Activated naive CD4-positive, alpha-beta T cell treated with anti-CD3 and anti-CD28 coated beads, Interleukin-2, amount 50 U/mL, for 24 hours (primary cell): ENCODE results near the gene SLC1A2.
A peak's percentile ranks its signal among the peaks of the same experiment; 100 is the strongest.

Experiments
- H3K27ac Mint-ChIP-seq: one replicate; pipeline ENCODE4 v1.8.0; 2021; ENCODE audit warnings: mild to moderate bottlenecking, mixed read lengths
- H3K27me3 Mint-ChIP-seq: one replicate; pipeline ENCODE4 v1.8.0; 2021; ENCODE audit warnings: mixed read lengths
- H3K36me3 Mint-ChIP-seq: one replicate; pipeline ENCODE4 v1.8.0; 2021; ENCODE audit warnings: mixed read lengths
- H3K4me1 Mint-ChIP-seq: one replicate; pipeline ENCODE4 v1.8.0; 2021; ENCODE audit warnings: mixed read lengths
- H3K4me3 Mint-ChIP-seq: one replicate; pipeline ENCODE4 v1.8.0; 2021; ENCODE audit warnings: mild to moderate bottlenecking, mixed read lengths
- H3K9me3 Mint-ChIP-seq: one replicate; pipeline ENCODE4 v1.8.0; 2021; ENCODE audit warnings: mixed read lengths

The SLC1A2 gene

DNA sequence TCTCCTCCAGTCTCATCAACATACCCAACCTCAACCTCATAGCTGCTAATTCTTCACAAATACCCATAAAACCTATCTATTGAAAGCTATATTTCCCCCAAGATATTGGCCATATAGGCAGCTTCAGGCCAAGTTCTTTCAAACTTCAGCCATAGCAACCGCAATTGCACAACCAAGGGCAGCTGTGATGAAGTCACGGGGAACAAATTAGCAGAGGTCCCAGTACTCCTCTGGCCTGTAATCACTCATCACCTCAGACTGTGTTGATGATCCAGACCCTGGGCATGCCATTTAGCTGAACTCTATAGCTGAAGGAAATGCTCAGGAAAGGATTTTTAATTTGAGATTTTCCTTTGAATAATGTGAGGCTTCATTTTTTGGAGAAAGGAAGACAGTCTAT, 84.1 kb downstream of the SLC1A2 start:
- Mint-ChIP-seq H3K36me3 (no peaks in the 10 kb centered on the region), H3K4me1 (peaks cover 61% of the 10 kb centered on the region), H3K27ac (no peak overlapping the region), H3K27me3 (no peaks in the 10 kb centered on the region), H3K9me3 (peaks cover 9% of the 10 kb centered on the region), H3K4me3 (no peak overlapping the region)

DNA sequence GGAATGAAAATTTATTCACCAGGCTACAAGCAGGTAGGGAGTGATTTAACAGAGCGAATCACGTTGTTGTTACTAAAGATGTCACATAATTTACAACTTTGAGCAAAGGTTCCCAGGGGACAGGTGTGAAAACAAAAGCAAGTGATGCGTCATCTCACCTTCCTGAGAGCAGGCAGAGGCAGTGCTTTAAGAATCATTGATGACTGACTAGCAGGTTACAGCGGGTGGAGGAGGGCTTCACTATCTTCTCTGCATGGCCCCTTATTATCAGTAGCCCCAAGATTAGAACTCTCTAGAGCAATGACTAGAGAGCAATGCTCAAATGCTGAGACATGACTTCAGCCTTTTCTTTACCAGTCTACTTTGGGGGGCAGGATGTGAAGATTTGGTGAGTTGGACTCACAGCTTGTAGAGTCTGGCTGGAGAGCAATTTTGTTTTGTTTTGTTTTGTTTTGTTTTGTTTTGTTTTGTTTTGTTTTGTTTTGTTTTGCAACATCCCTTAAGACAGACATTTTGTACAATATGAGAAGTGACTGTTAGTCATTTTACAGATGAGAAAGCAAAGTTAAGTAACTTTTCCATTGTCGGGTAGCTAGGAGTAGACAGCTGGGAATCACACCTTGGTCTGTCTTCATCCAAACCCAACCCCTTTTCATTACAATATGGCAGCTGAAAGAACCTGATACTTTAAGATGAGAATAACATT, 84.8 kb downstream of the SLC1A2 start:
- H3K4me3 Mint-ChIP-seq: no peak overlapping the region
- H3K27me3 Mint-ChIP-seq: no peaks in the 10 kb centered on the region
- peaks cover 9% of the 10 kb centered on the region for H3K9me3 Mint-ChIP-seq
- H3K4me1 Mint-ChIP-seq: peaks cover 63% of the 10 kb centered on the region
- peak overlapping the region; percentile 19 for H3K27ac Mint-ChIP-seq
- H3K36me3 Mint-ChIP-seq: no peaks in the 10 kb centered on the region

DNA sequence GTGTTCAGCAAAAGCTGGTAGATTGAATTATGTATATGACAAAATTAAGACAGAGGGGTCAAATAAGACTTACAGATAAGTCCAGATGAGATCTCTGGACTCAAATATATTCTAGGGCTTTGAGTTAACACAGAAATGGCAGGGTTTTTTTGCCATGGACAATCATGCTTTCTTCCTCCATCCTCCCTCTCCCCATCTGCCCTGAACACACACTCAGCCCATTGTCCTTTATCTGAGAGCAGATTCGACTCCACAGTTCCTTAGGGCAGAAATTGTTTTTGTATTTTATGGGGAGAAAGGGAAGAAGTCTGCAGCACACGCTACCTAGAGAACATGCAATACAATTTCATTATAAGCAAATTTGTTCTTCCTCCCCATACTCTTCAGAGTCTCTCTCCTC, 86.8 kb downstream of the SLC1A2 start:
- peaks cover 13% of the 10 kb centered on the region for H3K9me3 Mint-ChIP-seq
- peaks cover 69% of the 10 kb centered on the region for H3K4me1 Mint-ChIP-seq
- no peak overlapping the region for H3K4me3 Mint-ChIP-seq
- no peaks in the 10 kb centered on the region for H3K27me3 Mint-ChIP-seq
- H3K27ac Mint-ChIP-seq: peak overlapping the region; percentile 86
- peaks cover 1% of the 10 kb centered on the region for H3K36me3 Mint-ChIP-seq

- H3K4me1 Mint-ChIP-seq: peaks cover 66% of the 10 kb centered on the region
- no peaks in the 10 kb centered on the region for H3K27me3 Mint-ChIP-seq
- peaks cover 3% of the 10 kb centered on the region for H3K36me3 Mint-ChIP-seq
- H3K27ac Mint-ChIP-seq: peak overlapping the region; percentile 53
- H3K9me3 Mint-ChIP-seq: peaks cover 17% of the 10 kb centered on the region
- peak overlapping the region; percentile 9 for H3K4me3 Mint-ChIP-seq
These were observed 88.4 kb downstream of the SLC1A2 start for GRCh38 chr11:35330931-35331330.

- Mint-ChIP-seq H3K9me3 (peaks cover 17% of the 10 kb centered on the region), H3K27ac (peak overlapping the region; percentile 71), H3K4me3 (no peak overlapping the region), H3K36me3 (peaks cover 4% of the 10 kb centered on the region), H3K27me3 (no peaks in the 10 kb centered on the region), H3K4me1 (peaks cover 68% of the 10 kb centered on the region)
These were observed 89.0 kb downstream of the SLC1A2 start for GRCh38 chr11:35330156-35330889.

DNA sequence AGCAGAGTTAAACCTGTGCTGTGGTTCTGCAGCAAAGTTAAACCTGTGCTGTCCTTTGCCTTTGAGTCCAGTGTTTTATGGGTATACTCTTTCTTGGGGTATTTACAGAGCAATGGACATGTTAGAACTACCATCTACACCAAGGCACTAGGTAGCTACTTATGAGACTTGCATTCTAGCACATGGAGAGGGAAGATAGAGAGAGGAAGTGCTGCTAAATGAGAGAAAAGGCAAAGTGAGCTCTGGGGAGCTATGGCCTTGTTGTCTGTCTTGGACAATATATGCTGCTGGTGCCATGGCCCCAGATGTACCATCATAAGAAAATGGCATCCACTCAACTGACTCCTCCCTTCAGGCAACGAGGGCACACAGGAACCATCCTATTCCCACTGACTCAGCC, 91.5 kb downstream of the SLC1A2 start:
- Mint-ChIP-seq H3K27ac (no peak overlapping the region), H3K9me3 (peaks cover 12% of the 10 kb centered on the region), H3K4me1 (peaks cover 68% of the 10 kb centered on the region), H3K27me3 (no peaks in the 10 kb centered on the region), H3K36me3 (peaks cover 5% of the 10 kb centered on the region), H3K4me3 (no peak overlapping the region)

DNA sequence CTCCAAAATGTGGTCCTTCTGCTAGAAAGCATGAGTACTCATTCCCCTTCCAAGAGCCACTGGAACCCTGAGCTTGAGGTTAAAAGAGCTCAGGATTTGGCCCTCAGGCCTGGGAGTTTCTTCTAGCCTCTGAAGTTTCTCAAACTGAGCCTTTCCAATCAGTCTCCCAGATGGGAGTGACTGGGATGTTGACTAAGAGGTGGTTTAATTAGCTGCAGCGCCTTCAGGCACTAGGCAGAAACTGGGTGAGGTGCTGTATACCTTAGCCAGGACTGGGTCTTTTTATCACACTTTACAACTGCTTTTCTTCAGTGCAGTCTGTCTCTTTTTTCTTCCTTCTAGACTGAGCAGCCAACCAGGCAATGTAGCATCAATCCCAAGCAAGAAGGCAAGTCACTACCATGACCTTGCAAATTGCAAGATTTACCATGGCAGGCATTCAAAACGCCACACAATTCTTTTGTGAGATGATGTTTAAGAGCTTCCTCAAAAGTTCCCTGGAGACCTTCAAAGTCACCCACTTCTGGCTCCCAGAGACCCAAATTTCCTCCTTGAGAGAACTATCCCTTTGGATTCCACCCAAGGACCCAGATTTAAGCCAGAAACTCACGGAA, 93.0 kb downstream of the SLC1A2 start:
- Mint-ChIP-seq H3K4me1 (peaks cover 55% of the 10 kb centered on the region), H3K36me3 (peaks cover 5% of the 10 kb centered on the region), H3K27me3 (no peaks in the 10 kb centered on the region), H3K27ac (no peak overlapping the region), H3K4me3 (no peak overlapping the region), H3K9me3 (peaks cover 12% of the 10 kb centered on the region)

- H3K4me3 Mint-ChIP-seq: no peak overlapping the region
- H3K27ac Mint-ChIP-seq: no peak overlapping the region
- H3K9me3 Mint-ChIP-seq: peaks cover 12% of the 10 kb centered on the region
- peaks cover 49% of the 10 kb centered on the region for H3K4me1 Mint-ChIP-seq
- H3K36me3 Mint-ChIP-seq: peaks cover 5% of the 10 kb centered on the region
- no peaks in the 10 kb centered on the region for H3K27me3 Mint-ChIP-seq
These were observed 94.4 kb downstream of the SLC1A2 start for GRCh38 chr11:35324981-35325380.

- Mint-ChIP-seq H3K36me3 (peaks cover 5% of the 10 kb centered on the region), H3K27me3 (no peaks in the 10 kb centered on the region), H3K4me1 (peaks cover 47% of the 10 kb centered on the region), H3K9me3 (peaks cover 12% of the 10 kb centered on the region), H3K27ac (peak overlapping the region; percentile 17), H3K4me3 (no peak overlapping the region)
These were observed 95.0 kb downstream of the SLC1A2 start for GRCh38 chr11:35324183-35324886.

DNA sequence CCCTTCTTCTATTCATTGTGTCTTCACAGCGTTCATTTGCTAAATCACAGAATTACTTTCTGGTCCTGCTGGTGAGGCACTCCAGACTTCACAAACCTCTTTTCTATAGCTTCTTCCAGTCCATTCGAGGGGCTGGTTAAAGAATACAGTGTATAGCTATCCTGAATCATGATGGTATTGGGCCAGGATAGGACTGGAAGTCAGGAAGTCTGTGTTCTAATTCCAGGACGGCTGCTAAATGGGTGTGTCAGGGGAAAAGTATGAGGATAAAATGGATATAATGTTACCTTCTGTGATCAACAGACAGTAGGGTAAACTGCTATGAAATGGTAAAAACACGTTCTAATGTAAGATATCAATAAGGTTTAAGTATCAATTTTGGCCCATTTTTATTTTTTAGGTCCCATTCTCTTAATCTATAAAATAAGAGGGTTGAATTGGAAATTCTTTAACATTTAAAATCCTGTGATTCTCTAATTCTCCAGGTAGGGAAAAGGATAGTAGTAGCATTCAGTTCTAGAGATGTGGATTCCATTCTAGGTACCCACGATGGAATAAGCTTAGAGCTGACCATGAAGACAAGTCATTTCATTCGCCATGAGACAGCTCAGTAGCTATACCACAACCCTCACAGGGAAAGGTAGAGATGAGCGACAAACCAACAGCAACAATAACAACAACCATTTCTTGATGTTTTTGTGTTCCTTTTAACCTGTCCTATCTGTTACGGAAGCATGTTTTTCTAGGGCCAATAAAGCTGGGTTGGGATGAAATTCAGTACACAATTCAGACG, 96.1 kb downstream of the SLC1A2 start:
- no peak overlapping the region for H3K27ac Mint-ChIP-seq
- H3K9me3 Mint-ChIP-seq: peaks cover 10% of the 10 kb centered on the region
- H3K27me3 Mint-ChIP-seq: no peaks in the 10 kb centered on the region
- H3K36me3 Mint-ChIP-seq: peaks cover 3% of the 10 kb centered on the region
- H3K4me3 Mint-ChIP-seq: no peak overlapping the region
- H3K4me1 Mint-ChIP-seq: peaks cover 46% of the 10 kb centered on the region

- Mint-ChIP-seq H3K4me1 (peaks cover 38% of the 10 kb centered on the region), H3K36me3 (peaks cover 3% of the 10 kb centered on the region), H3K9me3 (peaks cover 2% of the 10 kb centered on the region), H3K4me3 (no peak overlapping the region), H3K27me3 (no peaks in the 10 kb centered on the region), H3K27ac (peak overlapping the region; percentile 18)
These were observed 96.9 kb downstream of the SLC1A2 start for GRCh38 chr11:35322318-35322979.

DNA sequence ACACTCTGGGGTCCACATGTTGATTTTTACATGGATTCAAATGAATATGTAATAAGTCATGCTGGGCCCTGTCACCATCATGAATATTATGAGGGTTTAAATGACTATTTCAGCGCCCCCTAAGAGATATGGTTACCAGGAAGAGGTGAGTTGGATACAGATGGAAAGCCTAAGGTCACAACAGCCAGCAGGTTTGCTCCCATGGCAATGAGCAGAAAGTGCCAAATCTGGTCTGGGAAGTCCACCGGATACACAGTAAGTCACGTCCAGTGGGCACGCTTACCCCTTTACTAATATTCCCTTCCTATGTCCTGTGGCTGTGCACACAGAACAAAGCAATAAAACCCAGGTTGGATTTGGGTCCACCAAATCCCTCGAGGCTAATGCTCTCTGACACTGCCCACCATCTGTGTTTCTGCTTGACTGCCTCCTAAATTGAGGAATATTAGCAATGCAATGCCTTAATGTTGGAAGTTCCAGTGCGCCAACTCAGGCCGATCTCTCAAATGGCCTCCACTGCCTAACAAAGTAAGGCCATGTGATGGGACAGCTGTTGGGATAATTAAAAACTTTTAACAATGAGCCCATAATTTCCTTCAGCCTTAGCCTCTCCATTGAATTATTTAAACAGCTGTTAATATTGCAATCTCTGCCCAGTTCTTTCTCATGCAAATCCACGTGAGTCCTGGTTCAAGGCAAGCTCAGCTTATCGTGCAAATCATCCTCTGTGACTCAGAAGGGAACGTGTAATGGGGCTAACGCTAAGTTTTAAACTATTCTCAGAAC, 97.6 kb downstream of the SLC1A2 start:
- H3K4me3 Mint-ChIP-seq: no peak overlapping the region
- H3K27me3 Mint-ChIP-seq: no peaks in the 10 kb centered on the region
- H3K4me1 Mint-ChIP-seq: peaks cover 38% of the 10 kb centered on the region
- peaks cover 2% of the 10 kb centered on the region for H3K36me3 Mint-ChIP-seq
- H3K9me3 Mint-ChIP-seq: no peaks in the 10 kb centered on the region
- peak overlapping the region; percentile 18 for H3K27ac Mint-ChIP-seq

- no peak overlapping the region for H3K4me3 Mint-ChIP-seq
- peaks cover 44% of the 10 kb centered on the region for H3K4me1 Mint-ChIP-seq
- no peaks in the 10 kb centered on the region for H3K27me3 Mint-ChIP-seq
- peaks cover 2% of the 10 kb centered on the region for H3K36me3 Mint-ChIP-seq
- no peak overlapping the region for H3K27ac Mint-ChIP-seq
- H3K9me3 Mint-ChIP-seq: no peaks in the 10 kb centered on the region
These were observed 98.2 kb downstream of the SLC1A2 start for GRCh38 chr11:35321111-35321510.
